HepG2 (cell line): ENCODE results near the gene CST8. TPM values are rescaled to one million over a fixed set of nuclear protein-coding genes. Genes with fewer than 3 reads are reported as not detected.

Source experiments
- ARNT ChIP-seq: fragments of 450-650 bp; IDR thresholded peaks from 2 replicates; pipeline ENCODE4 v1.6.1; 2017
- CEBPG ChIP-seq: IDR thresholded peaks from 2 replicates; pipeline ENCODE4 v1.6.1; 2016
- FOXO1 ChIP-seq: sonication (generic); formaldehyde crosslinking; IDR thresholded peaks from 2 replicates; pipeline ENCODE4 v1.4.0; 2020; ENCODE audit warnings: missing genetic modification reagents
- MATR3 ChIP-seq: sonication (generic); formaldehyde crosslinking; IDR thresholded peaks from 2 replicates; pipeline ENCODE4 v1.4.0; 2020; ENCODE audit warnings: missing genetic modification reagents
- MBNL3 ChIP-seq: fragments of 250-450 bp; sonication (Bioruptor Pico); conservative IDR thresholded peaks from 2 replicates; pipeline ENCODE4 v1.8.0; 2022; ENCODE audit warnings: mild to moderate bottlenecking, inconsistent platforms
- MIER2 ChIP-seq: IDR thresholded peaks from 2 replicates; pipeline ENCODE4 v1.6.1; 2016; ENCODE audit warnings: missing biosample characterization, missing genetic modification reagents
- NR3C1 ChIP-seq: sonication (generic); formaldehyde crosslinking; IDR thresholded peaks from 2 replicates; pipeline ENCODE4 v1.4.0; 2020; ENCODE audit warnings: missing genetic modification reagents
- POLR2G ChIP-seq: fragments of 200-400 bp; formaldehyde crosslinking; IDR thresholded peaks from 2 replicates; pipeline ENCODE4 v1.6.1; 2018; ENCODE audit warnings: mild to moderate bottlenecking, low read depth, low read length, moderate library complexity
- RORA ChIP-seq: sonication (generic); formaldehyde crosslinking; IDR thresholded peaks from 2 replicates; pipeline ENCODE4 v1.5.0; 2020; ENCODE audit warnings: mild to moderate bottlenecking, missing genetic modification reagents, moderate library complexity
- SNAPC2 ChIP-seq: sonication (generic); formaldehyde crosslinking; IDR thresholded peaks from 2 replicates; pipeline ENCODE4 v1.8.1; 2022; ENCODE audit warnings: mild to moderate bottlenecking, missing genetic modification reagents
- TARDBP ChIP-seq: sonication (generic); formaldehyde crosslinking; IDR thresholded peaks from 2 replicates; pipeline ENCODE4 v1.8.0; 2022; ENCODE audit warnings: mild to moderate bottlenecking, missing genetic modification reagents
- TSC22D2 ChIP-seq: sonication (generic); formaldehyde crosslinking; IDR thresholded peaks from 2 replicates; pipeline ENCODE4 v1.5.1; 2020; ENCODE audit warnings: missing genetic modification reagents, mild to moderate bottlenecking, borderline replicate concordance
- ZC3H4 ChIP-seq: sonication (generic); formaldehyde crosslinking; IDR thresholded peaks from 2 replicates; pipeline ENCODE4 v1.4.0; 2020; ENCODE audit warnings: missing genetic modification reagents, borderline replicate concordance
- ZFP36 ChIP-seq: fragments of 150-350 bp; IDR thresholded peaks from 2 replicates; pipeline ENCODE4 v1.6.1; 2018; ENCODE audit warnings: borderline replicate concordance, low read length, low read depth; ENCODE audit not compliant: partially characterized antibody
- ZFP37 ChIP-seq: sonication (generic); formaldehyde crosslinking; IDR thresholded peaks from 2 replicates; pipeline ENCODE4 v1.4.0; 2020; ENCODE audit warnings: missing genetic modification reagents, borderline replicate concordance
- ZNF225 ChIP-seq: sonication (generic); formaldehyde crosslinking; IDR thresholded peaks from 2 replicates; pipeline ENCODE4 v1.4.0; 2020; ENCODE audit warnings: mild to moderate bottlenecking, missing genetic modification reagents
- ZNF530 ChIP-seq: sonication (generic); formaldehyde crosslinking; IDR thresholded peaks from 2 replicates; pipeline ENCODE4 v1.5.0; 2020; ENCODE audit warnings: low read depth, mild to moderate bottlenecking, missing genetic modification reagents
- ZNF567 ChIP-seq: sonication (generic); formaldehyde crosslinking; IDR thresholded peaks from 2 replicates; pipeline ENCODE4 v1.8.1; 2023; ENCODE audit warnings: mild to moderate bottlenecking, missing genetic modification reagents, borderline replicate concordance
- ZNF607 ChIP-seq: sonication (generic); formaldehyde crosslinking; IDR thresholded peaks from 2 replicates; pipeline ENCODE4 v1.5.1; 2020; ENCODE audit warnings: missing genetic modification reagents, mild to moderate bottlenecking, borderline replicate concordance
- ZNF777 ChIP-seq: sonication (generic); formaldehyde crosslinking; IDR thresholded peaks from 2 replicates; pipeline ENCODE4 v1.4.0; 2020; ENCODE audit warnings: missing genetic modification reagents
- polyA plus RNA-seq, 8 experiments: library from polyadenylated mRNA; depleted of rRNA in 3 of 8; stranded (reverse) in 7 of 8; unstranded in 1 of 8; fragments of >200 nt; fragmentation: Illumina TruSeq in 4 of 8; extraction: Trizol in 4 of 8; gene quantifications; 2 replicates each; pipeline versions ENCODE4 v1.2.1 to v1.2.3, GENCODE V29; 2011 to 2016; ENCODE audit warnings: low read depth in 4 of 8, missing spikeins in 1 of 8, mixed read lengths in 1 of 8; ENCODE audit not compliant: insufficient read depth in 1 of 8
- total RNA-seq, 5 experiments: library from RNA; depleted of rRNA; stranded (reverse); fragments of >200 nt; fragmentation: Illumina TruSeq; extraction: Trizol; gene quantifications; 2 replicates each; pipeline ENCODE4 v1.2.3, GENCODE V29; 2016; ENCODE audit warnings: low read depth in 1 of 5
- TF ChIP-seq, protein P1 (sequence below): sonication (generic); formaldehyde crosslinking; IDR thresholded peaks from 2 replicates; pipeline ENCODE4 v1.4.0; 2020; ENCODE audit warnings: mild to moderate bottlenecking, low read depth, missing genetic modification reagents
- TF ChIP-seq, protein P2 (sequence below): sonication (generic); formaldehyde crosslinking; IDR thresholded peaks from 2 replicates; pipeline ENCODE4 v1.4.0; 2020; ENCODE audit warnings: mild to moderate bottlenecking, missing genetic modification reagents, borderline replicate concordance
- TF ChIP-seq, protein P3 (sequence below): sonication (generic); formaldehyde crosslinking; IDR thresholded peaks from 2 replicates; pipeline ENCODE4 v1.9.0; 2022; ENCODE audit warnings: missing genetic modification reagents, mild to moderate bottlenecking, borderline replicate concordance
- TF ChIP-seq, protein P4 (sequence below): sonication (generic); formaldehyde crosslinking; IDR thresholded peaks from 2 replicates; pipeline ENCODE4 v1.4.0; 2020; ENCODE audit warnings: mild to moderate bottlenecking, missing genetic modification reagents

The CST8 gene
- total and polyA plus RNA-seq, 2 of the 13 experiments (the other 11 are each of a cell fraction or from before 2014, with no cell fraction given) = not detected

DNA sequence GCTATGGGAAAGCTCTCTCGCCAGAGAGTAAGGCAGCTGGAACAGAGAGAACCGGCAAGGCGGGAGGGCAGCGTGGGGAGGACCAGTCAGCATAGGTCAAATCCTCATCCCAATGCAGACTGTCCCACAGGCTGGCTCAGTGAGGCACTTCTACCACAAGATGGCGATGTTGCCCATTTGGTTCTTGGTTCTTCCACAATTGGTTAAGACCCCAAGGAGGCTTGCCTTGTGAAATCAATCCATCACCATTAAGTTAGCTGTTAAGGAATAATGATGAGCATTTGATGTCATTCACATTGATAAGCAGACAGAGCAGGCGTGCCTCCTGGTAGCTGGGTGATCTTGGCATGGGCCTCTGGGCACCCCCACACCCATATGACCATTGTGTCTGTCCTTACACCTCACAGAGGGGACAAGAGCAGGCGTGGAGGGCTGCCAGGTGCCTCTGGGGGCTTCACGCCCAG is 49.0 kb upstream of the CST8 start (continued):
- TF ChIP-seq, protein P1, sequence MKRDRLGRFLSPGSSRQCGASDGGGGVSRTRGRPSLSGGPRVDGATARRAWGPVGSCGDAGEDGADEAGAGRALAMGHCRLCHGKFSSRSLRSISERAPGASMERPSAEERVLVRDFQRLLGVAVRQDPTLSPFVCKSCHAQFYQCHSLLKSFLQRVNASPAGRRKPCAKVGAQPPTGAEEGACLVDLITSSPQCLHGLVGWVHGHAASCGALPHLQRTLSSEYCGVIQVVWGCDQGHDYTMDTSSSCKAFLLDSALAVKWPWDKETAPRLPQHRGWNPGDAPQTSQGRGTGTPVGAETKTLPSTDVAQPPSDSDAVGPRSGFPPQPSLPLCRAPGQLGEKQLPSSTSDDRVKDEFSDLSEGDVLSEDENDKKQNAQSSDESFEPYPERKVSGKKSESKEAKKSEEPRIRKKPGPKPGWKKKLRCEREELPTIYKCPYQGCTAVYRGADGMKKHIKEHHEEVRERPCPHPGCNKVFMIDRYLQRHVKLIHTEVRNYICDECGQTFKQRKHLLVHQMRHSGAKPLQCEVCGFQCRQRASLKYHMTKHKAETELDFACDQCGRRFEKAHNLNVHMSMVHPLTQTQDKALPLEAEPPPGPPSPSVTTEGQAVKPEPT = 0 out of 2 replicates have a peak, but pooled peaks have one; percentile 29
- TF ChIP-seq TARDBP (CRISPR knock-in tag) (no peak), MBNL3 (CRISPR knock-in tag) (no peak), POLR2G (no peak), ZFP36 (no peak), ZNF777 (CRISPR knock-in tag) (no peak), NR3C1 (no peak), SNAPC2 (CRISPR knock-in tag) (no peak), MIER2 (no peak), ZNF530 (no peak), ARNT (no peak), ZNF607 (no peak), FOXO1 (CRISPR knock-in tag) (0 out of 2 replicates have a peak, but pooled peaks have one; percentile 53), ZNF225 (CRISPR knock-in tag) (peak; percentile 44; the same call in 1 of the 2 replicates), RORA (CRISPR knock-in tag) (no peak), ZC3H4 (CRISPR knock-in tag) (no peak), MATR3 (CRISPR knock-in tag) (no peak), TSC22D2 (CRISPR knock-in tag) (0 out of 2 replicates have a peak, but pooled peaks have one; percentile 62), ZNF567 (CRISPR knock-in tag) (peak; percentile 88; the same call in 1 of the 2 replicates), ZFP37 (CRISPR knock-in tag) (no peak), CEBPG (CRISPR knock-in tag) (peak; percentile 53)
- TF ChIP-seq, protein P2, sequence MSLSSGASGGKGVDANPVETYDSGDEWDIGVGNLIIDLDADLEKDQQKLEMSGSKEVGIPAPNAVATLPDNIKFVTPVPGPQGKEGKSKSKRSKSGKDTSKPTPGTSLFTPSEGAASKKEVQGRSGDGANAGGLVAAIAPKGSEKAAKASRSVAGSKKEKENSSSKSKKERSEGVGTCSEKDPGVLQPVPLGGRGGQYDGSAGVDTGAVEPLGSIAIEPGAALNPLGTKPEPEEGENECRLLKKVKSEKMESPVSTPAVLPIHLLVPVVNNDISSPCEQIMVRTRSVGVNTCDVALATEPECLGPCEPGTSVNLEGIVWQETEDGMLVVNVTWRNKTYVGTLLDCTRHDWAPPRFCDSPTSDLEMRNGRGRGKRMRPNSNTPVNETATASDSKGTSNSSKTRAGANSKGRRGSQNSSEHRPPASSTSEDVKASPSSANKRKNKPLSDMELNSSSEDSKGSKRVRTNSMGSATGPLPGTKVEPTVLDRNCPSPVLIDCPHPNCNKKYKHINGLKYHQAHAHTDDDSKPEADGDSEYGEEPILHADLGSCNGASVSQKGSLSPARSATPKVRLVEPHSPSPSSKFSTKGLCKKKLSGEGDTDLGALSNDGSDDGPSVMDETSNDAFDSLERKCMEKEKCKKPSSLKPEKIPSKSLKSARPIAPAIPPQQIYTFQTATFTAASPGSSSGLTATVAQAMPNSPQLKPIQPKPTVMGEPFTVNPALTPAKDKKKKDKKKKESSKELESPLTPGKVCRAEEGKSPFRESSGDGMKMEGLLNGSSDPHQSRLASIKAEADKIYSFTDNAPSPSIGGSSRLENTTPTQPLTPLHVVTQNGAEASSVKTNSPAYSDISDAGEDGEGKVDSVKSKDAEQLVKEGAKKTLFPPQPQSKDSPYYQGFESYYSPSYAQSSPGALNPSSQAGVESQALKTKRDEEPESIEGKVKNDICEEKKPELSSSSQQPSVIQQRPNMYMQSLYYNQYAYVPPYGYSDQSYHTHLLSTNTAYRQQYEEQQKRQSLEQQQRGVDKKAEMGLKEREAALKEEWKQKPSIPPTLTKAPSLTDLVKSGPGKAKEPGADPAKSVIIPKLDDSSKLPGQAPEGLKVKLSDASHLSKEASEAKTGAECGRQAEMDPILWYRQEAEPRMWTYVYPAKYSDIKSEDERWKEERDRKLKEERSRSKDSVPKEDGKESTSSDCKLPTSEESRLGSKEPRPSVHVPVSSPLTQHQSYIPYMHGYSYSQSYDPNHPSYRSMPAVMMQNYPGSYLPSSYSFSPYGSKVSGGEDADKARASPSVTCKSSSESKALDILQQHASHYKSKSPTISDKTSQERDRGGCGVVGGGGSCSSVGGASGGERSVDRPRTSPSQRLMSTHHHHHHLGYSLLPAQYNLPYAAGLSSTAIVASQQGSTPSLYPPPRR = no peak
- TF ChIP-seq, protein P3, sequence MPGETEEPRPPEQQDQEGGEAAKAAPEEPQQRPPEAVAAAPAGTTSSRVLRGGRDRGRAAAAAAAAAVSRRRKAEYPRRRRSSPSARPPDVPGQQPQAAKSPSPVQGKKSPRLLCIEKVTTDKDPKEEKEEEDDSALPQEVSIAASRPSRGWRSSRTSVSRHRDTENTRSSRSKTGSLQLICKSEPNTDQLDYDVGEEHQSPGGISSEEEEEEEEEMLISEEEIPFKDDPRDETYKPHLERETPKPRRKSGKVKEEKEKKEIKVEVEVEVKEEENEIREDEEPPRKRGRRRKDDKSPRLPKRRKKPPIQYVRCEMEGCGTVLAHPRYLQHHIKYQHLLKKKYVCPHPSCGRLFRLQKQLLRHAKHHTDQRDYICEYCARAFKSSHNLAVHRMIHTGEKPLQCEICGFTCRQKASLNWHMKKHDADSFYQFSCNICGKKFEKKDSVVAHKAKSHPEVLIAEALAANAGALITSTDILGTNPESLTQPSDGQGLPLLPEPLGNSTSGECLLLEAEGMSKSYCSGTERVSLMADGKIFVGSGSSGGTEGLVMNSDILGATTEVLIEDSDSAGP (CRISPR knock-in tag) = no peak
- TF ChIP-seq, protein P4, sequence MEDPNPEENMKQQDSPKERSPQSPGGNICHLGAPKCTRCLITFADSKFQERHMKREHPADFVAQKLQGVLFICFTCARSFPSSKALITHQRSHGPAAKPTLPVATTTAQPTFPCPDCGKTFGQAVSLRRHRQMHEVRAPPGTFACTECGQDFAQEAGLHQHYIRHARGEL (CRISPR knock-in tag) = no peak
